HepG2 (cell line): Measurements from ENCODE around the gene ING5. TPM values are rescaled to one million over a fixed set of nuclear protein-coding genes. Genes with fewer than 3 reads are reported as not detected.
A peak's percentile ranks its signal among the peaks of the same experiment; 100 is the strongest.

Experiments
- ATAC-seq: fragments of 200-7000 bp; cut with Tn5 transposase; 3 replicates; pipeline ENCODE4 v1.9.1; 2020; ENCODE audit warnings: mild to moderate bottlenecking, moderate library complexity
- BruUV-seq: library from RNA; stranded (reverse); fragments of 400-500 nt; replicated peaks from 2 replicates; lab custom pipeline; 2021; lab: Mats Ljungman, UMichigan
- CTCF ChIA-PET: fragments of 300-600 bp; formaldehyde crosslinking; extraction: SDS; loops from one replicate; lab custom pipeline; 2021; ENCODE audit warnings: low total read pairs, inconsistent platforms, low intra/inter-chr PET ratio; lab: Yijun Ruan, JAX
- POLR2A ChIA-PET: fragments of 350-600 bp; sonication (Branson Sonifier 250); formaldehyde crosslinking; loops from one replicate; lab custom pipeline; 2020; ENCODE audit warnings: antibody characterized with exemption, inconsistent platforms; lab: Yijun Ruan, JAX
- DNase-seq: peaks from one replicate; pipeline ENCODE4 v3.0.0-alpha.2; 2015; ENCODE audit warnings: low spot score
- FAIRE-seq: peaks from 3 replicates; lab custom pipeline; 2011; peaks lifted over from hg19 to GRCh38; lab: Jason Lieb, UNC
- H2AFZ ChIP-seq: one replicate; pipeline ENCODE4 v1.6.1; 2011; ENCODE audit warnings: low read length, inconsistent platforms
- H3K27ac ChIP-seq: fragments of 300-600 bp; 3 replicates; pipeline ENCODE4 v1.8.0; 2011; ENCODE audit warnings: mixed run types, mild to moderate bottlenecking, mixed read lengths, low read length, inconsistent platforms; ENCODE audit not compliant: insufficient read depth; ENCODE audit errors: extremely low read length
- H3K27me3 ChIP-seq, 2 experiments: fragments of 200-600 bp in 1 of 2; 2 replicates in 1 of 2; 3 replicates in 1 of 2; pipeline versions ENCODE4 v1.6.0 to v1.8.0; 2011; ENCODE audit warnings: low read length in 2 of 2, mild to moderate bottlenecking in 2 of 2, moderate library complexity in 2 of 2, inconsistent platforms in 1 of 2; ENCODE audit not compliant: insufficient read depth in 2 of 2, control insufficient read depth in 1 of 2
- H3K36me3 ChIP-seq, 2 experiments: fragments of 200-600 bp in 1 of 2; replicated peaks in 1 of 2; 2 replicates in 1 of 2; 3 replicates in 1 of 2; pipeline versions ENCODE4 v1.5.1 to v1.8.0; 2011; ENCODE audit warnings: low read length in 2 of 2, inconsistent platforms in 1 of 2; ENCODE audit not compliant: insufficient read depth in 2 of 2, control insufficient read depth in 1 of 2
- H3K4me1 ChIP-seq: 2 replicates; pipeline ENCODE4 v1.5.1; 2012; ENCODE audit warnings: low read length, inconsistent platforms; ENCODE audit not compliant: insufficient read depth
- H3K4me2 ChIP-seq: 2 replicates; pipeline ENCODE4 v1.6.0; 2011; ENCODE audit warnings: low read depth, low read length, inconsistent platforms
- H3K4me3 ChIP-seq, 3 experiments: fragments of 200-600 bp in 1 of 3; sonication (generic), shearing (Covaris generic) in 1 of 3; replicated peaks in 1 of 3; 2 replicates each; pipeline ENCODE4 v1.5.1; 2011 to 2016; ENCODE audit warnings: low read length in 3 of 3, inconsistent platforms in 2 of 3, low read depth in 2 of 3, mild to moderate bottlenecking in 2 of 3, control low read depth in 1 of 3, mixed read lengths in 1 of 3; ENCODE audit not compliant: insufficient read depth in 1 of 3
- H3K79me2 ChIP-seq: one replicate; pipeline ENCODE4 v1.6.1; 2011; ENCODE audit warnings: low read length, inconsistent platforms; ENCODE audit not compliant: insufficient read depth
- H3K9ac ChIP-seq: 2 replicates; pipeline ENCODE4 v1.6.0; 2011; ENCODE audit warnings: mild to moderate bottlenecking, low read depth, low read length, inconsistent platforms; ENCODE audit not compliant: insufficient read depth
- H3K9me3 ChIP-seq: 2 replicates; pipeline ENCODE4 v1.5.1; 2012; ENCODE audit warnings: mild to moderate bottlenecking, low read length
- H4K20me1 ChIP-seq: 2 replicates; pipeline ENCODE4 v1.6.0; 2011; ENCODE audit warnings: inconsistent platforms, mild to moderate bottlenecking, low read length, moderate library complexity; ENCODE audit not compliant: insufficient read depth
- AGO1 ChIP-seq: fragments of 200-400 bp; formaldehyde crosslinking; IDR thresholded peaks from 2 replicates; pipeline ENCODE4 v1.6.1; 2017; ENCODE audit warnings: mild to moderate bottlenecking, low read depth, low read length, moderate library complexity; ENCODE audit not compliant: poor library complexity, severe bottlenecking
- AGO2 ChIP-seq: fragments of 200-400 bp; formaldehyde crosslinking; optimal IDR thresholded peaks from 2 replicates; pipeline ENCODE3; 2017; ENCODE audit warnings: mild to moderate bottlenecking, low read depth, low read length, moderate library complexity
- FOXP1 ChIP-seq, 2 experiments: fragments of 450-650 bp in 1 of 2; IDR thresholded peaks; 2 replicates each; pipeline ENCODE4 v1.6.1; 2017 to 2018; ENCODE audit warnings: antibody characterized with exemption in 1 of 2
- NONO ChIP-seq, 2 experiments: fragments of 450-650 bp in 1 of 2; sonication (generic) in 1 of 2; formaldehyde crosslinking in 1 of 2; IDR thresholded peaks in 1 of 2; conservative IDR thresholded peaks in 1 of 2; 2 replicates each; pipeline versions ENCODE4 v1.6.1 to v1.8.0; 2017 to 2022; ENCODE audit warnings: mild to moderate bottlenecking in 1 of 2, missing genetic modification reagents in 1 of 2, moderate library complexity in 1 of 2
- ZC3H13 ChIP-seq: sonication (generic); formaldehyde crosslinking; IDR thresholded peaks from 2 replicates; pipeline ENCODE4 v1.8.1; 2023; ENCODE audit warnings: mild to moderate bottlenecking, missing genetic modification reagents, moderate library complexity
- ZFP36 ChIP-seq: fragments of 150-350 bp; IDR thresholded peaks from 2 replicates; pipeline ENCODE4 v1.6.1; 2018; ENCODE audit warnings: borderline replicate concordance, low read length, low read depth; ENCODE audit not compliant: partially characterized antibody
- ZNF619 ChIP-seq: sonication (generic); formaldehyde crosslinking; IDR thresholded peaks from 2 replicates; pipeline ENCODE4 v1.4.0; 2020; ENCODE audit warnings: mild to moderate bottlenecking, missing genetic modification reagents
- WGBS: methylation state at CpG from one replicate; pipeline ENCODE4 v1.1.6; 2017; ENCODE audit warnings: low lambda C conversion rate; 5-methylcytosine and 5-hydroxymethylcytosine counted together
- in situ Hi-C: cut with HindIII; loops from 2 replicates; pipeline ENCODE4 v1.10.0; 2017; ENCODE audit warnings: low pct_unique_long_range_greater_than_20kb; ENCODE audit not compliant: extremely low pct_ligation_motif_present
- intact Hi-C: fragments of 100-400 bp; cut with micrococcal nuclease; formaldehyde crosslinking; loops from one replicate; pipeline ENCODE4 v1.10.0; 2022; ENCODE audit not compliant: unreplicated experiment
- polyA plus RNA-seq, 8 experiments: library from polyadenylated mRNA; depleted of rRNA in 3 of 8; stranded (reverse) in 7 of 8; unstranded in 1 of 8; fragments of >200 nt; fragmentation: Illumina TruSeq in 4 of 8; extraction: Trizol in 4 of 8; gene quantifications; 2 replicates each; pipeline versions ENCODE4 v1.2.1 to v1.2.3, GENCODE V29; 2011 to 2016; ENCODE audit warnings: low read depth in 4 of 8, missing spikeins in 1 of 8, mixed read lengths in 1 of 8; ENCODE audit not compliant: insufficient read depth in 1 of 8
- total RNA-seq, 5 experiments: library from RNA; depleted of rRNA; stranded (reverse); fragments of >200 nt; fragmentation: Illumina TruSeq; extraction: Trizol; gene quantifications; 2 replicates each; pipeline ENCODE4 v1.2.3, GENCODE V29; 2016; ENCODE audit warnings: low read depth in 1 of 5
- TF ChIP-seq, protein P1 (sequence below): sonication (generic); formaldehyde crosslinking; IDR thresholded peaks from 2 replicates; pipeline ENCODE4 v1.5.0; 2020; ENCODE audit warnings: missing genetic modification reagents, mild to moderate bottlenecking, borderline replicate concordance
- TF ChIP-seq, protein P2 (sequence below): sonication (generic); formaldehyde crosslinking; IDR thresholded peaks from 2 replicates; pipeline ENCODE4 v1.8.1; 2023; ENCODE audit warnings: mild to moderate bottlenecking, missing genetic modification reagents
- TF ChIP-seq, protein P3 (sequence below): sonication (generic); formaldehyde crosslinking; IDR thresholded peaks from 2 replicates; pipeline ENCODE4 v1.8.0; 2022; ENCODE audit warnings: missing genetic modification reagents, mild to moderate bottlenecking, borderline replicate concordance
- TF ChIP-seq, protein P4 (sequence below): sonication (generic); formaldehyde crosslinking; IDR thresholded peaks from 2 replicates; pipeline ENCODE4 v1.4.0; 2020; ENCODE audit warnings: low read depth, missing genetic modification reagents
- TF ChIP-seq, protein P5 (sequence below): sonication (generic); formaldehyde crosslinking; IDR thresholded peaks from 2 replicates; pipeline ENCODE4 v1.4.0; 2020; ENCODE audit warnings: low read depth, mild to moderate bottlenecking, missing genetic modification reagents
- TF ChIP-seq, protein P6 (sequence below): sonication (generic); formaldehyde crosslinking; IDR thresholded peaks from 2 replicates; pipeline ENCODE4 v1.8.0; 2022; ENCODE audit warnings: missing genetic modification reagents, mild to moderate bottlenecking, inconsistent platforms, borderline replicate concordance

ING5 gene
- total and polyA plus RNA-seq, 2 of the 13 experiments (the other 11 are each of a cell fraction or from before 2014, with no cell fraction given), result 61.9 to 71.9 TPM

DNA sequence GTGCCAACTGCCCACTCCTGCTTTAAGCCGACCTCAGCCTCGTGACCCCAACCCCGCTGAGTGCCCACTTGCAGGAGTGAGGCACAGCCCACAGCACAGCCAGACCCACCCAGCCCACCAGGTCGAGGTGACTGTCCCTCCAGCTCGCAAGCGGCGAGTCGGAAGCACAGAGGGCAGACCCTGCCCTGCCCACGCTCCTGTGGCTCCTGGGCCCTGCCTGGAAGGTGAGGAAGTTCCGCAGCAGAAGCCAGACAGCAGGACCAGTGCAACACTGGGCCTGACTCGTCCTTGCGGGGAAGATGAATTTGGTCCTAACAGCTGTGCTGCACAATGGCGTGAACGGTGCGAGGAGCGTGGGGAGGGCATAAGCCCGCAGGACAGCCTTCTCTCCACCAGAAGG is 25.2 kb upstream of the ING5 start:
- BruUV-seq, result no TSS peak
- no peaks in the 10 kb centered on the region for H3K79me2 ChIP-seq
- no peak overlapping the region for H3K9ac ChIP-seq
- POLR2A ChIA-PET, result interaction anchor here (2.8 kb wide), 1 partner anchor 10 kb away, joined by 13 read pairs; the partner anchor contains the start of gene DTYMK
- H4K20me1 ChIP-seq, result no peaks in the 10 kb centered on the region
- FAIRE-seq, result no peak
- DNase-seq, result no peak
- in situ Hi-C loops (no loop called here), intact Hi-C loops (no loop called here)
- H3K27ac ChIP-seq, result no peak overlapping the region
- H3K4me1 ChIP-seq, result no peaks in the 10 kb centered on the region
- no peaks in the 10 kb centered on the region for H3K27me3 ChIP-seq
- CTCF ChIA-PET, result no interaction called here
- no peaks in the 10 kb centered on the region for H3K9me3 ChIP-seq
- H2AFZ ChIP-seq, result no peak overlapping the region
- H3K4me2 ChIP-seq, result no peak overlapping the region
- peaks cover 29 to 69% of the 10 kb centered on the region in 2 experiments for H3K36me3 ChIP-seq
- H3K4me3 ChIP-seq, result no peak overlapping the region
- peak; percentile 1; the same call in 2 of the 3 replicates for ATAC-seq
- 94% methylated on average over 12 of the region's 17 CpGs for WGBS
- TF ChIP-seq NONO (IDR thresholded peaks at IDR 0.05) (no peak), NONO (CRISPR knock-in tag; conservative IDR thresholded peaks at IDR 0.05) (0 out of 2 replicates have a peak, but pooled peaks have one; percentile 44), FOXP1 (IDR thresholded peaks at IDR 0.05) (no peak), FOXP1 (CRISPR knock-in tag; IDR thresholded peaks at IDR 0.05) (no peak), ZFP36 (no peak), ZNF619 (CRISPR knock-in tag) (no peak), AGO2 (peak; percentile 67), ZC3H13 (CRISPR knock-in tag) (peak; percentile 72; the same call in 1 of the 2 replicates), AGO1 (peak; percentile 3)
- TF ChIP-seq, protein P1, sequence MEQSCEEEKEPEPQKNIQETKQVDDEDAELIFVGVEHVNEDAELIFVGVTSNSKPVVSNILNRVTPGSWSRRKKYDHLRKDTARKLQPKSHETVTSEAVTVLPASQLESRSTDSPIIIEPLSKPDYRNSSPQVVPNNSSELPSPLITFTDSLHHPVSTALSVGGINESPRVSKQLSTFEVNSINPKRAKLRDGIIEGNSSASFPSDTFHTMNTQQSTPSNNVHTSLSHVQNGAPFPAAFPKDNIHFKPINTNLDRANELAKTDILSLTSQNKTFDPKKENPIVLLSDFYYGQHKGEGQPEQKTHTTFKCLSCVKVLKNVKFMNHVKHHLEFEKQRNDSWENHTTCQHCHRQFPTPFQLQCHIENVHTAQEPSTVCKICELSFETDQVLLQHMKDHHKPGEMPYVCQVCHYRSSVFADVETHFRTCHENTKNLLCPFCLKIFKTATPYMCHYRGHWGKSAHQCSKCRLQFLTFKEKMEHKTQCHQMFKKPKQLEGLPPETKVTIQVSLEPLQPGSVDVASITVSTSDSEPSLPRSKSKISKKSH (CRISPR knock-in tag), result no peak
- TF ChIP-seq, protein P2, sequence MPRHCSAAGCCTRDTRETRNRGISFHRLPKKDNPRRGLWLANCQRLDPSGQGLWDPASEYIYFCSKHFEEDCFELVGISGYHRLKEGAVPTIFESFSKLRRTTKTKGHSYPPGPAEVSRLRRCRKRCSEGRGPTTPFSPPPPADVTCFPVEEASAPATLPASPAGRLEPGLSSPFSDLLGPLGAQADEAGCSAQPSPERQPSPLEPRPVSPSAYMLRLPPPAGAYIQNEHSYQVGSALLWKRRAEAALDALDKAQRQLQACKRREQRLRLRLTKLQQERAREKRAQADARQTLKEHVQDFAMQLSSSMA (CRISPR knock-in tag), result 0 out of 2 replicates have a peak, but pooled peaks have one; percentile 49
- TF ChIP-seq, protein P3, sequence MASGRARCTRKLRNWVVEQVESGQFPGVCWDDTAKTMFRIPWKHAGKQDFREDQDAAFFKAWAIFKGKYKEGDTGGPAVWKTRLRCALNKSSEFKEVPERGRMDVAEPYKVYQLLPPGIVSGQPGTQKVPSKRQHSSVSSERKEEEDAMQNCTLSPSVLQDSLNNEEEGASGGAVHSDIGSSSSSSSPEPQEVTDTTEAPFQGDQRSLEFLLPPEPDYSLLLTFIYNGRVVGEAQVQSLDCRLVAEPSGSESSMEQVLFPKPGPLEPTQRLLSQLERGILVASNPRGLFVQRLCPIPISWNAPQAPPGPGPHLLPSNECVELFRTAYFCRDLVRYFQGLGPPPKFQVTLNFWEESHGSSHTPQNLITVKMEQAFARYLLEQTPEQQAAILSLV (CRISPR knock-in tag), result 0 out of 2 replicates have a peak, but pooled peaks have one; percentile 8
- TF ChIP-seq, protein P4, sequence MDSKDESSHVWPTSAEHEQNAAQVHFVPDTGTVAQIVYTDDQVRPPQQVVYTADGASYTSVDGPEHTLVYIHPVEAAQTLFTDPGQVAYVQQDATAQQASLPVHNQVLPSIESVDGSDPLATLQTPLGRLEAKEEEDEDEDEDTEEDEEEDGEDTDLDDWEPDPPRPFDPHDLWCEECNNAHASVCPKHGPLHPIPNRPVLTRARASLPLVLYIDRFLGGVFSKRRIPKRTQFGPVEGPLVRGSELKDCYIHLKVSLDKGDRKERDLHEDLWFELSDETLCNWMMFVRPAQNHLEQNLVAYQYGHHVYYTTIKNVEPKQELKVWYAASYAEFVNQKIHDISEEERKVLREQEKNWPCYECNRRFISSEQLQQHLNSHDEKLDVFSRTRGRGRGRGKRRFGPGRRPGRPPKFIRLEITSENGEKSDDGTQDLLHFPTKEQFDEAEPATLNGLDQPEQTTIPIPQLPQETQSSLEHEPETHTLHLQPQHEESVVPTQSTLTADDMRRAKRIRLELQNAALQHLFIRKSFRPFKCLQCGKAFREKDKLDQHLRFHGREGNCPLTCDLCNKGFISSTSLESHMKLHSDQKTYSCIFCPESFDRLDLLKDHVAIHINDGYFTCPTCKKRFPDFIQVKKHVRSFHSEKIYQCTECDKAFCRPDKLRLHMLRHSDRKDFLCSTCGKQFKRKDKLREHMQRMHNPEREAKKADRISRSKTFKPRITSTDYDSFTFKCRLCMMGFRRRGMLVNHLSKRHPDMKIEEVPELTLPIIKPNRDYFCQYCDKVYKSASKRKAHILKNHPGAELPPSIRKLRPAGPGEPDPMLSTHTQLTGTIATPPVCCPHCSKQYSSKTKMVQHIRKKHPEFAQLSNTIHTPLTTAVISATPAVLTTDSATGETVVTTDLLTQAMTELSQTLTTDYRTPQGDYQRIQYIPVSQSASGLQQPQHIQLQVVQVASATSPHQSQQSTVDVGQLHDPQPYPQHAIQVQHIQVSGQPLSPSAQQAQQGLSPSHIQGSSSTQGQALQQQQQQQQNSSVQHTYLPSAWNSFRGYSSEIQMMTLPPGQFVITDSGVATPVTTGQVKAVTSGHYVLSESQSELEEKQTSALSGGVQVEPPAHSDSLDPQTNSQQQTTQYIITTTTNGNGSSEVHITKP (CRISPR knock-in tag), result no peak
- TF ChIP-seq, protein P5, sequence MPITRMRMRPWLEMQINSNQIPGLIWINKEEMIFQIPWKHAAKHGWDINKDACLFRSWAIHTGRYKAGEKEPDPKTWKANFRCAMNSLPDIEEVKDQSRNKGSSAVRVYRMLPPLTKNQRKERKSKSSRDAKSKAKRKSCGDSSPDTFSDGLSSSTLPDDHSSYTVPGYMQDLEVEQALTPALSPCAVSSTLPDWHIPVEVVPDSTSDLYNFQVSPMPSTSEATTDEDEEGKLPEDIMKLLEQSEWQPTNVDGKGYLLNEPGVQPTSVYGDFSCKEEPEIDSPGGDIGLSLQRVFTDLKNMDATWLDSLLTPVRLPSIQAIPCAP, result no peak
- TF ChIP-seq, protein P6, sequence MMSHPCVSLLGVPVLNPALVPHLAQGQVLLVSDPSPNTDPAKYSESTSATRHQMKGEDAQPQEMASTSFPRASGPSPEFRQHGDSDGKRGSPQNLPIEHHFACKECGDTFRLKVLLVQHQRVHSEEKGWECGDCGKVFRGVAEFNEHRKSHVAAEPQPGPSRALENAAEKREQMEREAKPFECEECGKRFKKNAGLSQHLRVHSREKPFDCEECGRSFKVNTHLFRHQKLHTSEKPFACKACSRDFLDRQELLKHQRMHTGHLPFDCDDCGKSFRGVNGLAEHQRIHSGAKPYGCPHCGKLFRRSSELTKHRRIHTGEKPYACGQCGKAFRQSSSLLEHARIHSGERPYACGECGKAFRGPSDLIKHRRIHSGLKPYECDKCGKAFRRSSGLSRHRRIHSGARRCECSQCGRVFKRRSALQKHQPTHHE (CRISPR knock-in tag), result no peak
